Measurements from ENCODE around the gene NRG2. TPM values are rescaled to one million over a fixed set of nuclear protein-coding genes. Genes with fewer than 3 reads are reported as not detected.

NRG2 gene
- total RNA-seq, 1 experiment from 2014 or later = 0.59 TPM

DNA sequence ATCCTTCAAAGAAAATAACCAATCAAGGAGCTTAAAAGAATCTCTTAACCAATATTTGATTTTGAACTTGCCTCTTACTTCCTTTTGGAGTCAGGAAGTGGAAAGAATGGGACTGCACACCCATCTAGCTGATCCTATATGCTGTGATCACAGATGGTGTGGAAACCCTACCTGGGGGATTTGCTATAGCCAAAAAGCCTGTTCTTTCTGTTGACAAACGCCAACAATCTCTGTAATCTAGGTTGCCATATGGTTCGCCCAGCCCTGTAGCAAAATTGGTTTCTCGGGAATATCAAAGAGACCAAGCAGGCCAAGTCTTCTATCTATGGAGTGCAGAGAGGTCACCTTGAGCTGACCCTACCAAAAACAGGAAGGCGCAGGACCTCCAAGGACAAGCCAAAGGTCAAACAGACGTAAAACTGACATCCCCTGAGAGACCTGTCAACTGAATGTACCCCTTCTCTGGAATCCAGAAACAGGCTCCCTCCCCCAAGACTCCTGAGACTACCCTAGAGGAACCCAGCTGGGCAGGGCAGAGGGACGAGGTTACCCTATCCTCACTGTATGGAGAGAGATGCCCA, 19.4 kb downstream of the NRG2 start:
- POLR2A ChIA-PET = no interaction called here
- Histone ChIP-seq H3K9me3 (no peaks in the 10 kb centered on the region), H3K27me3 (replicated peaks; ENCODE audit: control insufficient read depth, insufficient read depth, low read length) (no peaks in the 10 kb centered on the region), H3K36me3 (ENCODE audit: control insufficient read depth, insufficient read depth, low read length) (no peaks in the 10 kb centered on the region), H3K4me3 (ENCODE audit: low read depth, low read length) (no peak overlapping the region), H3K4me1 (peaks cover 33% of the 10 kb centered on the region)
- CTCF ChIA-PET = interaction anchor here (0.7 kb wide), 1 partner anchor 15 kb away, joined by 4 read pairs; no protein-coding TSS in a partner anchor
- no peak overlapping the region for H3K27ac Mint-ChIP-seq (ENCODE audit: unreplicated experiment)
- no peaks in the 10 kb centered on the region for H3K27me3 Mint-ChIP-seq (ENCODE audit: insufficient read depth, unreplicated experiment)
- no TSS peak for BruUV-seq (replicated peaks)
- no peak overlapping the region for H3K4me3 Mint-ChIP-seq (ENCODE audit: unreplicated experiment)
- DNase-seq = no peak
- no peaks in the 10 kb centered on the region for H3K9me3 Mint-ChIP-seq (ENCODE audit: unreplicated experiment)
- intact Hi-C loops (cut with micrococcal nuclease; ENCODE audit: unreplicated experiment) = loop anchor here (1.0 to 2.0 kb wide), 3 partner anchors 12 to 26 kb away; partner anchors contain the start of gene NRG2
- peaks cover 7% of the 10 kb centered on the region for H3K4me1 Mint-ChIP-seq (ENCODE audit: low read depth, unreplicated experiment)
- no peak for TF ChIP-seq CTCF (IDR thresholded peaks at IDR 0.05; ENCODE audit: insufficient read depth in 1 of 2, low read depth in 1 of 2, low read length in 1 of 2, severe bottlenecking in 1 of 2, unreplicated experiment in 1 of 2)
- H3K36me3 Mint-ChIP-seq (ENCODE audit: insufficient read depth, unreplicated experiment) = no peaks in the 10 kb centered on the region

- H3K9me3 Mint-ChIP-seq (ENCODE audit: unreplicated experiment) = no peaks in the 10 kb centered on the region
- no peak overlapping the region for H3K27ac Mint-ChIP-seq (ENCODE audit: unreplicated experiment)
- Histone ChIP-seq H3K4me1 (peaks cover 43% of the 10 kb centered on the region), H3K9me3 (no peaks in the 10 kb centered on the region), H3K4me3 (ENCODE audit: low read depth, low read length) (no peak overlapping the region), H3K27me3 (replicated peaks; ENCODE audit: control insufficient read depth, insufficient read depth, low read length) (no peaks in the 10 kb centered on the region), H3K36me3 (ENCODE audit: control insufficient read depth, insufficient read depth, low read length) (no peaks in the 10 kb centered on the region)
- ChIA-PET CTCF (no interaction called here), POLR2A (no interaction called here)
- TF ChIP-seq CTCF (IDR thresholded peaks at IDR 0.05; ENCODE audit: insufficient read depth in 1 of 2, low read depth in 1 of 2, low read length in 1 of 2, severe bottlenecking in 1 of 2, unreplicated experiment in 1 of 2) = no peak
- no peak for DNase-seq
- H3K4me1 Mint-ChIP-seq (ENCODE audit: low read depth, unreplicated experiment) = peaks cover 2% of the 10 kb centered on the region
- no peaks in the 10 kb centered on the region for H3K36me3 Mint-ChIP-seq (ENCODE audit: insufficient read depth, unreplicated experiment)
- H3K4me3 Mint-ChIP-seq (ENCODE audit: unreplicated experiment) = no peak overlapping the region
- no TSS peak for BruUV-seq (replicated peaks)
- H3K27me3 Mint-ChIP-seq (ENCODE audit: insufficient read depth, unreplicated experiment) = no peaks in the 10 kb centered on the region
- intact Hi-C loops (cut with micrococcal nuclease; ENCODE audit: unreplicated experiment) = no loop called here
Measured at GRCh38 chr5:140020601-140021177, 22.4 kb downstream of the NRG2 start.

DNA sequence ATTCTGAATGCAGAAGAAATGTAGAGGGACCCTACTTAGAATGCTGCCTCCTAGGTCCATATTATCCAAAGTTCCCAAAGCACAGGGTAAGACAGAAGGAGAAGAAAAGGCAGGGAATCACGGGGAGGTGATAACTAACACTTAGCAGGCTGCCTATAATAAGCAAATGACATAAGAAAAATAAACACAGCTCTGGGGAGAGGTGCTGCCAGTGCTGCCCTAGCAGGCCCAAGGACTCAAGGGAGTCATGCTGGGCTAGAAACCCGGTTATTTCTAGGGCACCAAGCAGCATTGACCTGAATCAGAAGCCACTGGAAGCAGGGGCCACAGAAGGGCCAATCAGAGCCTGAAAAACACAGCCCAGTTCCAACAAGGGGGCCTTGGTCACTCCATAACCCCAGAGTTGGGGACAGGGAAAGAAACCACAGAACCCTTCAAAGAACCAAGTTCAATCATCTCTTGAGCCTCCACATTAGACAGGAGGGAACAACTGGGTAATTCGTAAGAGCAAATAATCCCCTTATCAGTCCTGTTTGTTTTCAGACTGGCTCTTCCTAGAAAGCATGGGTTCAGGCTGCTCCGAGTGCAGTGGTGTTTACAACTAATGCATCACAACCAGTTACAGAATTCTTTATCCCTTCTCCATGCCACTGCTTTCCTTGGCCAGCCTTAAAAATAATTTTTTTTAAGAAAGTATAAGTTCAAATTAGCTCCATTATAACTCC, 24.0 kb downstream of the NRG2 start:
- no peaks in the 10 kb centered on the region for H3K4me1 Mint-ChIP-seq (ENCODE audit: low read depth, unreplicated experiment)
- no peaks in the 10 kb centered on the region for H3K36me3 Mint-ChIP-seq (ENCODE audit: insufficient read depth, unreplicated experiment)
- ChIA-PET CTCF (no interaction called here), POLR2A (no interaction called here)
- H3K9me3 Mint-ChIP-seq (ENCODE audit: unreplicated experiment) = no peaks in the 10 kb centered on the region
- H3K27me3 Mint-ChIP-seq (ENCODE audit: insufficient read depth, unreplicated experiment) = no peaks in the 10 kb centered on the region
- no peak for DNase-seq
- Histone ChIP-seq H3K27me3 (replicated peaks; ENCODE audit: control insufficient read depth, insufficient read depth, low read length) (no peaks in the 10 kb centered on the region), H3K4me3 (ENCODE audit: low read depth, low read length) (no peak overlapping the region), H3K4me1 (peaks cover 53% of the 10 kb centered on the region), H3K9me3 (no peaks in the 10 kb centered on the region), H3K36me3 (ENCODE audit: control insufficient read depth, insufficient read depth, low read length) (no peaks in the 10 kb centered on the region)
- H3K27ac Mint-ChIP-seq (ENCODE audit: unreplicated experiment) = no peak overlapping the region
- intact Hi-C loops (cut with micrococcal nuclease; ENCODE audit: unreplicated experiment) = no loop called here
- no TSS peak for BruUV-seq (replicated peaks)
- no peak for TF ChIP-seq CTCF (IDR thresholded peaks at IDR 0.05; ENCODE audit: insufficient read depth in 1 of 2, low read depth in 1 of 2, low read length in 1 of 2, severe bottlenecking in 1 of 2, unreplicated experiment in 1 of 2)
- H3K4me3 Mint-ChIP-seq (ENCODE audit: unreplicated experiment) = no peak overlapping the region

All from Caco-2 (cell line).